Measurements from ENCODE around the gene CD2BP2.
A peak's percentile ranks its signal among the peaks of the same experiment; 100 is the strongest.
"Not testable (repeated sequence)": the region's sequence is repeated elsewhere in the genome, so short reads cannot be mapped to it uniquely, and the experiment has no call there.

The CD2BP2 gene

DNA sequence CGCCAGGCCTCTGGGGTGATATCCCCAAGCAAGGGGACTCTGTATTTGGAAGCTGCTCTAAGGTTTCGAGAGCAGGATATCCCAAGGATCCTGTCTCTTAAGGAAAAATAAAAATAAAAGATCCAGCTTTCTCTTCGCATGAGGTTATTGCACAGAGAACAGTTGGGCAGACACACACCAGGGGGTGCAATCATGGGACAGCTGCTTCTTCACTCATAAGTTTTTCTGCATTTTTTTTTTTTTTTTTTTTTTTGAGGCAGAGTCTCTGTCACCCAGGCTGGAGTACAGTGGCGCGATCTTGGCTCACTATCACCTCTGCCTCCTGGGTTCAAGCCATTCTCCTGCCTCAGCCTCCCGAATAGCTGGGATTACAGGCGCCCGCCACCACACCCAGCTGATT is 13.1 kb downstream of the CD2BP2 start:
- DNase-seq (ENCODE audit: low read depth): not testable (repeated sequence)

DNA sequence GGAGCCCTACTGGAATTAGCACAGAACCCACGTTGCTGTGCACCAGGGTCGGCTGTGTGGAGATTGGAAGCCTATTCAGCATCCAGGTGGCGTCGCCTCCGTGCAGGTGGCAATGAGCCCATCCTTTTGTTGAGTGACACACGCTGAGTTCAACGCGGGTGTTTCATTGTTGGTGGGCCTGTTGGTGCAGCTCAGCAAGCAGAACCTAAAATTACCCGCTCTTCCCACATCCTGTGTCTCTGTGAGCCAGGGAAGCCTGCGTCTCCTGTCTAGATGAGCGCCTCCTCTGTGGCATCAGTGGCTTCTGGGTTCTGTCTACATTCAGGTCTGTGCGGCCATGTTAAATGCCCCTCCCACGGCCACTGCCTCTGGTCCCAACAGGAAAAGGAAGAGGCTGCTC is 14.5 kb downstream of the CD2BP2 start:
- DNase-seq (ENCODE audit: low read depth): no peak

DNA sequence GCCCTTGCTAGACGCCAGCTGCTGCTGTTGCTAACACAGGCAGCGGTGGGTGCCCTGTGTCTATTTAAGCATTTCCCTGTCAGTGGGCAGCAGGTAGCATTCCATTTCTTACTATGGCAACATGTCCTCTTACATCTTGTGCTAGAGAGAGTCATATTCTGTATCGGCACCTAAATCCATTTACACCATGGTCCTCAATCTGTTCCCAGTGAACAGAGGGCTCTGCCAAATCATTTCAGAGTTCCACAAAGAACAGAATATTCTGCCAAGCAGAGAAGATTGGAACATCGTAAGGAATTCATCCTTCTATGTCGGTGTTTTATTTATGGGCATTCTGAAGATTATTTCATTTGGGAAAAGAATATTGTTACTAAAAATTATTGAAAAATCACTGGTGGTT is 16.4 kb downstream of the CD2BP2 start:
- not testable (repeated sequence) for DNase-seq (ENCODE audit: low read depth)

DNA sequence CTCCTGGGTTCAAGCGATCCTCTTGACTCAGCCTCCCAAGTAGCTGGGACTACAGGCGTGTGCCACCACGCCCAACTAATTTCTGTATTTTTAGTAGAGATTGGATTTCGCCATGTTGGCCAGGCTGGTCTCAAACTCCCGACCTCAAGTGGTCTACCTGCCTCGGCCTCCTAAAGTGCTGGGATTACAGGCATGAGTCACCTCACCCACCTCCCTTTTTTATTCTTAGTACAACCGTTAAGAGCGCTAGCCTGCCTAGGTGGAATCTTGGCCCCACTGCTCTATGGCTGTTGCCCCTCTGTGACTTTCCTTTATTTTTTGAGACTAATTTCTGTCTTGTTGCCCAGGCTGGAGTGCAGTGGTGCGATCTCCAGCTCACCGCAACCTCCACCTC is 17.1 kb downstream of the CD2BP2 start:
- DNase-seq (ENCODE audit: low read depth): not testable (repeated sequence)

DNA sequence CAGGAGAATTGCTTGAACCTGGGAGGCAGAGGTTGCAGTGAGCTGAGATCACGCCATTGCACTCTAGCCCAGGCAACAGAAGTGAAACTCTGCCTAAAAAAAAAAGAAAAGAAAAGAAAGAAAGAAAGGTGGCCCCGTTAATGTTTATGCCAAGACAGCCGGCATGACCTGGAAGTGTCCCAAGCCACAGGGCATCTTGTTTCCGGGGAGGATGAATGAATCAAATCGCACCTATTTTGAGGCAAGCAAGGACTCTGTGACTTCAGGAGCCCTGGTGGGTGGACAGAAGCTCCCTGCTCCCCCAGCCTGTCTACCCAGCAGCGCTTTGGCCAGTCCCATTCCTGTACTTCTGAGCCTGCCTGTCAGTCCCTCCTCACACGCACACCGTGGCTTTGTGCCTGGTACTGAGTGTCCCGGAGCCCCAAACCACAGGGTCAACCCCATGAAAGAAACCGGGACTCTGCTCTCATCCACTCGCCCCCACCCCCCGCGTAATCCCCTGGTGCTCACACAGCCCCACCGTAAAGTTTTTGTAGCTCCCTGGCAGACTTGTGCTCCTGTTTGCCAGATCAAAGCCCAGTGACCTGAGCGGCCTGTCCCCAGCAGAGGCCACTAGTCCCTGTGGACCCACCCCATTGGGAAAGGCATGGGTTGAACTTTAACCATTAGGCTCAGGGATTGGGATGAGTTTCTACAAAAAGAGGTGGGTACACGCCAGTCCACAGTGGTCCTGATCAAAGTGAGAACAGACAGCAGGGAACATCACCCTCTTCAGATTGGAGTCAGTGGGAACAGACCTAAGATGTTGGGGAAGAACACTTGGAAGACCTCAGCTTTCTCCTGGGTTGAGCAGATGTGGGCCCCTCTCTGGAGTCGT is 19.3 kb downstream of the CD2BP2 start:
- DNase-seq (ENCODE audit: low read depth): peak; percentile 41

DNA sequence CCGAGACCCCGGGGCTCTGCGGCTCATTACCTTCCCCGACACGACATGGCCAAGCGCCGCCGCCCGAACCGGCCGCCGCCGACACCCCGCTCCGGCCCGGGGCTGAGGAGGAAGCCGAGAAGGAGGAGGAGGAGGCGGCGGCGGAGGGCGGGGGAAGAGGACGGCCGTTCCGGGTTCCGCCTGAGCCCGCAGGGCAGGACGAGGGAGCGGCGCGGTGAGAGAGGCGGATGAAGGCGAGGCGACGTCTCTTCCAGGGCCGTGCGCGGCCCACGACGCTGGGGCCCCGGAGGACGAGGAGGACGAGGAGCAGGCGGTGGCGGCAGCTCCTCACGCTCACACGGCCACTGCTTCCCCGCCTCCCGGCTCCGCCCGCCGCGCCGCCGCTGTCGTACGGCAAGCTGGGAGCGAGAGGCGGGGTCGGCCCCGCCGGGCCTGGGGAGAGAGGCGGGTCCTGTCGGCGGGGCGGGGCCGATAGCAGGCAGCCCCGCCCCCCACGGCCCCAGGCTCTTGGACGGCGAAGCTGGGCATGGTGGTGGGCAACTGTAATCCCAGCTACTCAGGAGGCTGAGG is 20.0 kb downstream of the CD2BP2 start:
- DNase-seq (ENCODE audit: low read depth): peak; percentile 65

DNA sequence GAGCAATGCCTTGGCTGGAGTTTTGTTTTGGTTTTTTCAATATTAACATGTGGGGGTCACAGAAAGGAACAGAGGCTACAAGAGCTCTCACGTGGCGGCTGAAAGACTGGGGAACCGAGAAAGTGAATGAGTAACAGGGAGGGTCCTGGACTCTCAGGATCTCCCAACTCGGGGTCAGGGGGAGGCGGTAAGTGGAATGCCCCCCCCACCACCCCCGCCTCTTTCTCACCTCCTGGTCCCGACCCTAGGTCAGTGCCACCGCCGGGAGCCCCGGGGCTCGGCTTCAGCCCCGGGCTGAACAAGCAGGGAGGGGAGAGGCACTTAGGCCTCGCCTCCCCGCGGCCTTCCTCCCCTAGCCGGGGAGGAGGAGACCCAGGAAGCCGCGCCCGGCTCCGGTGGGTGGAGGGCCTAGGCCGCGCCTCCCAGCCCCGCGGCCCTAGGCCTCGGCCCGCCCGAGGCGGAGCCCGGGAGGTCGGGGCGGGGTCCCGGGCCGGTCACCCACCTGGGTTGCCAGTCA is 20.6 kb downstream of the CD2BP2 start:
- peak; percentile 70 for DNase-seq (ENCODE audit: low read depth)

DNA sequence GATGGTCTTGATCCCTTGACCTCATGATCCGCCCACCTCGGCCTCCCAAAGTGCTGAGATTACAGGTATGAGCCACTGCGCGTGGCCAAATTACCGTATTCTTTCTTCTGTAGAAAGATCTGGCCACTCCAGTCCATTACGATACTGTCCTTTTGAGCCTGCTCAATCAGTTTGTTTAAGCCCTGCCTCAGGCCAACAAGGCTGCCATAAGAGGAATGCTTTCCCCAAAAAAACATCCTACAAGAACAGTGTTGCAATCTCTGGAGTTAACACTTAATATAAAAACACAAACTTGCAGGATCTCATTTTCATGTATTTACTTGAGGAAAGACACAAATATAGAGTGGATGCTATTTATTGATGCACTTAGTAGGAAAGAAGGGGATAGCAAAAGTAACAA is 30.9 kb downstream of the CD2BP2 start:
- not testable (repeated sequence) for DNase-seq (ENCODE audit: low read depth)

DNA sequence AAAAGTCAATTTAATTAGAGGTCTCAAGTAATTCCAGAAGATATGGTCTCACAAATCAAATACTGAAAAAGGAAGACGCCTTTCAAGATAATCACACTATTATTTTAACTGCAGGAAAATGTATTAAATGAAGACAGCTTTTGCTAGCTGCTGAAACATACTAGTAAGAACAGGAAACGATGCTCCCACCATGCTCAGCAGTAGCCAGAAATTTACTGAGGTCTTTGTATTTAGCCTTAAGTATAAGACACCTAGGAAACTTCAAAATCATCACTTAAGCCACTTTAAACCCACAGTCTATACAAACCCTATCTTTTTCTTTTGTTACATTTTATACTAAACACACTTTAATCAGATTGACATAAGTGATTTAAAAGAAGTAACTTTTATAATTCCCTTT is 36.5 kb downstream of the CD2BP2 start:
- DNase-seq (ENCODE audit: low read depth): not testable (repeated sequence)

DNA sequence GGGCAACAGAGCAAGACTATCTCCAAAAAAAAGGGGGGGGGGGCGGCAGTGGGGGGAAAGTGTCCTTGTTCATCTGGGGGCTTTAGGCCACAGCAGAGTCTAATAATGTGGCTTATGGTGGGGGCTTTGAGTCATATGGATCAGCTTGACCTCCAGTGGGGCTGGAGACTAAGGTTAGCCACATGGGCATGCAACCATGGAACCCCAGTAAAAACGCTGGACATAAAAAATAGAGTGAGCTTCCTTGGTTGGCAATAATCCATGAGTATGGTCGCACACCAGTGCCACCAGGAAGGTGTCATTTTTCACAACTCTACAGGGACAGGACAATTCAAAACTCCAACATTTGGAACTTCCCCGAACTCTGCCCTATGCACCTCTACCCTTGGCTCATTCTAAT is 44.2 kb downstream of the CD2BP2 start:
- DNase-seq (ENCODE audit: low read depth): not testable (repeated sequence)

DNA sequence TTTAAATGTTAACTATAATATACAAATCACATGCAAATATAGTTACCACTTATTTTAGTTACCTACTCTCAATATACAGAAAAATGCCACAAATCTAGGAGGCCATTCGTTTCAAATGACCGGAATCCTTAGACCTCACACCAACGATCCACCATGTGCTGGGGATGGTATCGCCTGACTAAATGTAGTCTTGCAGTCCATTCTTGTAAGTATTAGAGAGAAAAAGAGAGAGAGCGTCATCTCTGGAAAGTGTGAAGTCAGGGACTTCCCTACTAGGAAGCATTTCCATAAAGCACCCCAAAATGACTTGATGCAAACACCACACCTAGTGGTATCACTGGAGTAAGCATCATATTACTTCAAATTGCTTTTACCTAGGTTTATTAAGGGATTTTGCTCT is 45.9 kb downstream of the CD2BP2 start:
- not testable (repeated sequence) for DNase-seq (ENCODE audit: low read depth)
